Measurements from ENCODE around the gene FSIP1. TPM values are rescaled to one million over a fixed set of nuclear protein-coding genes. Genes with fewer than 3 reads are reported as not detected.

FSIP1 gene
- total RNA-seq, 1 donor from 2014 or later = 2.9 TPM

DNA sequence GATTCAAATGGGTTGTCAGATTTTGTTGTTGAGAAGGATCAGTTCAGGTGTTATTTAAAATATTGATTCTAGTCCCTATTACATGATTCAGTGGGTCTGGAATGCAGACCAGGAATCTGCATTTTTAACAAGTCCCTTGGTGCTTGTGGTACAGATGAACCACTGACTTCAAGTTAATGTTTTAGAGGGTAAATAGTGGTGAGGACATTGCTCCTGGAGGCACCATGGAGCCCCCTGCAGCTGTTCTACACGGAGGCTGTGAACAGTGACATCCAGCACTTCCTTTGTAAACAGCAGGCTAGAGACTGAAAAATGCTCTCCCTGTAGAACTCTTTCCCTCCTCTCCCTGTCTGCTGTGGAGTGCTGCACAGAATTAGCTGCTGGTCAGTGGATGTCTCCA is 4.8 kb upstream of the FSIP1 start:
- TF ChIP-seq, protein P1, sequence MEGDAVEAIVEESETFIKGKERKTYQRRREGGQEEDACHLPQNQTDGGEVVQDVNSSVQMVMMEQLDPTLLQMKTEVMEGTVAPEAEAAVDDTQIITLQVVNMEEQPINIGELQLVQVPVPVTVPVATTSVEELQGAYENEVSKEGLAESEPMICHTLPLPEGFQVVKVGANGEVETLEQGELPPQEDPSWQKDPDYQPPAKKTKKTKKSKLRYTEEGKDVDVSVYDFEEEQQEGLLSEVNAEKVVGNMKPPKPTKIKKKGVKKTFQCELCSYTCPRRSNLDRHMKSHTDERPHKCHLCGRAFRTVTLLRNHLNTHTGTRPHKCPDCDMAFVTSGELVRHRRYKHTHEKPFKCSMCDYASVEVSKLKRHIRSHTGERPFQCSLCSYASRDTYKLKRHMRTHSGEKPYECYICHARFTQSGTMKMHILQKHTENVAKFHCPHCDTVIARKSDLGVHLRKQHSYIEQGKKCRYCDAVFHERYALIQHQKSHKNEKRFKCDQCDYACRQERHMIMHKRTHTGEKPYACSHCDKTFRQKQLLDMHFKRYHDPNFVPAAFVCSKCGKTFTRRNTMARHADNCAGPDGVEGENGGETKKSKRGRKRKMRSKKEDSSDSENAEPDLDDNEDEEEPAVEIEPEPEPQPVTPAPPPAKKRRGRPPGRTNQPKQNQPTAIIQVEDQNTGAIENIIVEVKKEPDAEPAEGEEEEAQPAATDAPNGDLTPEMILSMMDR (conservative IDR thresholded peaks at IDR 0.05) = no peak
- Mint-ChIP-seq H3K27ac (no peak overlapping the region), H3K4me1 (ENCODE audit: unreplicated experiment) (peaks cover 57% of the 10 kb centered on the region)

GRCh38 chr15:39786447-39787056 is 3.9 kb upstream of the FSIP1 start:
- Mint-ChIP-seq H3K9me3 (no peaks in the 10 kb centered on the region), H3K27ac (no peak overlapping the region), H3K27me3 (no peaks in the 10 kb centered on the region), H3K4me3 (peak overlapping the region; percentile 78), H3K4me1 (ENCODE audit: unreplicated experiment) (peaks cover 57% of the 10 kb centered on the region), H3K36me3 (no peaks in the 10 kb centered on the region)
- DNase-seq (ENCODE audit: extremely low spot score, unreplicated experiment) = no peak
- TF ChIP-seq, protein P1 (conservative IDR thresholded peaks at IDR 0.05) = peak; percentile 83

More for the DNA sequence above, 4.8 kb upstream of the FSIP1 start:
- Mint-ChIP-seq H3K27me3 (no peaks in the 10 kb centered on the region), H3K9me3 (no peaks in the 10 kb centered on the region), H3K36me3 (no peaks in the 10 kb centered on the region), H3K4me3 (no peak overlapping the region)
- DNase-seq (ENCODE audit: extremely low spot score, unreplicated experiment) = no peak

GRCh38 chr15:39785841-39786240 is 3.2 kb upstream of the FSIP1 start:
- Mint-ChIP-seq H3K36me3 (no peaks in the 10 kb centered on the region), H3K9me3 (no peaks in the 10 kb centered on the region), H3K27me3 (no peaks in the 10 kb centered on the region), H3K4me3 (peak overlapping the region; percentile 78), H3K27ac (no peak overlapping the region), H3K4me1 (ENCODE audit: unreplicated experiment) (peaks cover 57% of the 10 kb centered on the region)
- DNase-seq (ENCODE audit: extremely low spot score, unreplicated experiment) = no peak
- TF ChIP-seq, protein P1 (conservative IDR thresholded peaks at IDR 0.05) = no peak

GRCh38 chr15:39785139-39785538 is 2.5 kb upstream of the FSIP1 start:
- Mint-ChIP-seq H3K36me3 (no peaks in the 10 kb centered on the region), H3K4me3 (peak overlapping the region; percentile 78), H3K4me1 (ENCODE audit: unreplicated experiment) (peaks cover 57% of the 10 kb centered on the region), H3K27ac (no peak overlapping the region), H3K9me3 (no peaks in the 10 kb centered on the region), H3K27me3 (no peaks in the 10 kb centered on the region)
- DNase-seq (ENCODE audit: extremely low spot score, unreplicated experiment) = no peak
- TF ChIP-seq, protein P1 (conservative IDR thresholded peaks at IDR 0.05) = no peak

GRCh38 chr15:39784638-39785037 is 2.0 kb upstream of the FSIP1 start:
- Mint-ChIP-seq H3K27ac (no peak overlapping the region), H3K27me3 (no peaks in the 10 kb centered on the region), H3K36me3 (no peaks in the 10 kb centered on the region), H3K4me1 (ENCODE audit: unreplicated experiment) (peaks cover 54% of the 10 kb centered on the region), H3K9me3 (no peaks in the 10 kb centered on the region), H3K4me3 (peak overlapping the region; percentile 78)
- TF ChIP-seq, protein P1 (conservative IDR thresholded peaks at IDR 0.05) = no peak
- DNase-seq (ENCODE audit: extremely low spot score, unreplicated experiment) = no peak
